Liver (tissue), 3 donors: ENCODE results near the gene SOSTDC1.
"Not testable (repeated sequence)": the region's sequence is repeated elsewhere in the genome, so short reads cannot be mapped to it uniquely, and the experiment has no call there.

Experiments used
- CTCF ChIP-seq: fragments of 150-350 bp; IDR thresholded peaks from 2 replicates; pipeline ENCODE4 v1.5.1; 2017; ENCODE audit warnings: improper control_type of control experiment, low read depth, low read length; ENCODE audit not compliant: missing input control
- GABPA ChIP-seq, 2 donors: IDR thresholded peaks in 1 of 2; conservative IDR thresholded peaks in 1 of 2; 2 replicates each; pipeline ENCODE4 v1.6.1; 2016; ENCODE audit warnings: antibody characterized with exemption in 2 of 2, mild to moderate bottlenecking in 1 of 2, moderate library complexity in 1 of 2
- RAD21 ChIP-seq, 2 donors: IDR thresholded peaks; 2 replicates each; pipeline ENCODE4 v1.6.1; 2016; ENCODE audit warnings: antibody characterized with exemption in 2 of 2, mild to moderate bottlenecking in 2 of 2
- ZBTB33 ChIP-seq: IDR thresholded peaks from 2 replicates; pipeline ENCODE4 v1.6.1; 2016; ENCODE audit warnings: antibody characterized with exemption
- donor health status: healthy.
- donor health status: healthy.

- TF ChIP-seq CTCF; RAD21 (IDR thresholded peaks at IDR 0.05); ZBTB33; GABPA (IDR thresholded peaks at IDR 0.05 in 1 of 2, conservative IDR thresholded peaks at IDR 0.05 in 1 of 2): not testable (repeated sequence)
Observed at GRCh38 chr7:16456303-16456702, 9.2 kb downstream of the SOSTDC1 start.
